Stimulated activated CD4-positive, alpha-beta T cell treated with anti-CD3 and anti-CD28 coated beads, Interleukin-2, amount 100 ng/mL, for 4 hours (primary cell): ENCODE results near the gene SAMD4A.

ENCODE experiments used
- DNase-seq: peaks from one replicate; pipeline ENCODE4 v3.0.0-alpha.2; 2020; ENCODE audit warnings: low read depth

The SAMD4A gene

DNA sequence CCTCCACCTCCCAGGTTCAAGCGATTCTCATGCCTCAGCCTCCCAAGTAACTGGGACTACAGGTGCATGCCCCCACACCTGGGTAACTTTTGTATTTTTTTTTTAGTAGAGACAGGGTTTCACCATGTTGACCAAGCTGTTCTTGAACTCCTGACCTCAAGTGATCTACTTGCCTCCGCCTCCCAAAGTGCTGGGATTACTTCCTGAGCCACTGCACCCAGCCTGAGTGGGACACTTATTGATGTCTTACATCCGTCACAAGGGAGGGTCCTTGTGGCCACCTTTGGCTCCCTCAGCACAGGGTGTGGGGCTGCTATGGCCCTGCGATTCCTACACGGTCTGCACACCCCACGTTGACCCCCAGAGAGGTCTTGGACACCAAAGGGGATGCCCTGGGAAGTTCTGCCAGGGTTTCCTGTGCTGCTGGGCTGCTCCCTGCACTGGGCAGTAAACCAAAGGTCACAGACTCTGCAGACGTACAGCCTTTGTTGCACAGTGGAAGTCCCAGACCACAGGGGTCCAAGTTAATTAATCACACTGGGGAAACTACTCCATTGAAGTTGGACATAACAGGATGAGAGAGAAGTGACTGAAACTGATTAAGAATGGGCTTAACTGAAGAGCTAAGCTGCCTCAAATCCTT lies 95.7 kb downstream of the SAMD4A start:
- no peak for DNase-seq

DNA sequence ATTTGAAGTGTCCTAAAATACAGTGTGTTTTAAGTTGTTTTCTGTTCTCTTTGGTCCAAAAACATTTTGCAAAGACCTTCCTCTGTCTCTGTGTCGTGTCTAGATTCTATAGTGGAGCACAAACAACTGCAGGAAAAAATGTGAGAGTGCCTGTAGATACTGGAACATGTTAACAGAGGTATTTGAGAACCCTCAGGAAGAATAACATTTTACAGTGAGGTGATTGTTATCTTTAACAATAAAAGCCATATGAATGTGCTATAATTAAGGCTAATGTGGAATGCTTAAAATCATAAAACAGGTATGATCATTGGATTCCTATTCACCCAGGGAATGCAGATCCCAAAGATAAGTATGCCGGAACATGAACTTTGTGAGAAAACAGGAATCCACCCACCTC lies 98.0 kb downstream of the SAMD4A start:
- DNase-seq = no peak

DNA sequence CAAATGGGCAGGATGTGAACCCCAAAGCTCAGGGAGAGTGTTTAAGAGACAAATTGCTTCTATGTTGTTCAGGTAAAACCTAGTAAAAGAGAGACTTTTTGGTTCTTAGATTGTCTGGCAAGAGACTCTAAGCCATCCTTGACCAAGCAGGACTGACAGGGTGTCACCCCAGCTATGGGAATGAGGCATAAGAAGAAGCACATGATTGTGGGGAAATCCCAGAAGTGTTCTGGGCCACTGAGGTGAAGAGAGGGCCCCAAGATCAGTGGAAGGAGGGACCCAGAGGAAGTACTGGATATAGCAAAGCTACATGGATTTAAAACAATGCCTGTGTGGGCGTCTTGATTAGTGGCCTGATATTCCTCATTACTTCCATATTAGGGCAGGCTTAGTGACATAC lies 99.0 kb downstream of the SAMD4A start:
- no peak for DNase-seq

DNA sequence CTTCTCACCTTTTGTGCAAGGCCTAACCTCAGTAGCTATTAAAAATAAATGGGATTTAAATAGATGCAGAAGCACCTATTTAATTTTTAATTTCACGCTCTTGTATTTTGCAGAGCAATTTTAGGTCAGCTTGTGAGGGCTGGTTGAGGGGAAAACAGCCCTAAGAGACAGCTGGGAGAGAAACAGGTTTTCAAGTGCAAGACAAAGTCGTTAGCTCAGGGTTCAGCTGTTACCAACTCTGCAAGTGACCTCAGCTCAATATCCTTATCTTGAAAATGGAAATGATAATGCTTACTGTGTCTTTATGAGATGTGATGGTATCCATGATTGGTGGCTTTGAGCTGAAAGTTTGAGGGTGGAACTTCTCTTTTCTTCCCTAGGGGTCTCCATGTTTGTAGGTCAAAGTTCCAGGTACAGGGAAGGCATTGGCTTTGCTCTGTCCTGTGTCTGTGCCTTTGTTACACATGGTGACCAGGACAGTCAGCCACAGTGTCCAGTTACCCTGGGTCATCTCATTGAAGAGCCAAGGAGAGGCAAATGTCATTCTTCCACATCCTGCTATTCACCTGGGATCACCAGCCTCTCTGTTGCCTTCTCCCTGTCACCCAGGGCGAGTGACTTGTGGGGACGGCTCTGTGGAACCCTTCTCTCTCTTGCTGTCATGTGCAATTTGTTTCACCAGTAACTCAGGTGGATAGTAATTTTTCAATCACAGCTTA lies 100.3 kb downstream of the SAMD4A start:
- no peak for DNase-seq

DNA sequence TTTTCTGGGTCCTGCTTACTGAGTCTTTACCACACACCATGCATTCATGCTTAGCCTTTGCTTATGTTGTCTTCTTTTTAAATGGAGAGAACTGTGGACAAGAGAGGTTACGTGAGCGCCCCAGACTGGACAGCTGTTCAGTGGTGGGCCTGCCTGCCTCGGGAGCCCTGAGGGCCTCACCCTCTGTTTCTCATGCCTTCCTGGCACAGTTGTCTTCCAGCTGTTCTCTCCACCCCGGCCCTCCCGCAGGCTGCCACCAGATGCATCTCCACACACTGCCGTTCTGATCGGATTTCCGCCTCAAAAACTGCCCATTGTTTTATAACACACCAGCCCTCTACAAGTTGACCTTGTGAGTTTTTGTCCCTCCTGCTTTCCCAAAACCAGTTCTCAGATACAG lies 100.8 kb downstream of the SAMD4A start:
- DNase-seq = no peak

DNA sequence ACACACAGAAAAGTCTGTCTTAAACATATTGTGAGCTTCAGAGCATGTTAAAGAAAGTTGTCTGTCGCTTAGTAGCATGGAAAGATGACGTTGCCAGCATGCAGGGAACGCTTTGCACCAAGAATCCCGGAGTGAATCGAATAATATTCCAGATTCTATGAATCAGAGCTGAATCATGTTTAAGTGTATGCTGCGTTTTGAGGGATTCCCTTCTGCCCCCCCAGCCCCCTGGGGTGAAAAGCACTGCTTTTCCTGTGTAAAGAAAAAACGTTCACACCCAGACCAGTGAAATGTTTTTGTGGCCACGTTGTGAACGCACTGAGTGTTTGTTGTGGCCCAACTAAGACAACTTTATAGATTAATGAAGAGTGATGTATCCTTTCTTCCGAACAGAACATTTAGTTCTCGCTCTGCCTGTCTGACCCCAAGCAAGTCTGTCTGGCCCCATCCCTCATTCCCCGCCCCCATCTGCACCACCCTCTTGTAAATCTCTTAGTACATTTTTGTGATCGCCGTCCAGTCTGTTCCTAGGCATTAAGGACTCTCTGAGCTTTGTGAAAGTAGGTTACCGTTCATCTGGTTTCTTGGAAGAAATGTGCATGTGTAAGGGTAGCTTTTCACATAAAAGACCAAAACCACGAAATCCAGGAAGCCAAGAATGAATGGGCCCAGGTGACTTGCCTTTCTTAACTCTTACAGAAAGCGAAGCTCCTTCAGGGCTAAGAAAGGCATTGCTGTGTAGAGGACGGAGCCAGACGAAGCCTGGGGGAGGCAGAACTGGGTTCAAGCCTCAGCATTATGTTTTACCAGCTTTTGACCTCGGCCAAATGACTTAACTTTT lies 103.0 kb downstream of the SAMD4A start:
- DNase-seq = no peak

DNA sequence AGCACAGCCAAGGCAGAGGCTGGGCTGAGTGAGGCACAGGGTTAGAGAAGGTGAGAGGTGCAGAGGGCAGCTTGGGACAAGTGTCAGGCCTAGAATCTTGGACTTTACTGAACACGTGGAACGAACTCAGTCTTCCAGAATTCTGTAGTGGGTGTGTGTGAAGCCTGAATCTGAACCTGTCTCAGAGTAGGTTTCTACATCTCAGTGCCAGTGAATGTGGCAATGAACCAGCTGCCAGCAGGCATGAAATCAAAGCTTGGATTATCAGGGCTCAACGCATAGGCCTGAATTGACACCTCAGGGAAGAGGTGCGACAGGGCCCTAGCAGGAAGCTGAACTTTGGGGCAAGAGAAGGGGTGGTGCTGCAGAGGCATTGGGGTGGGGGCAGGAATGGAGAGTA lies 104.6 kb downstream of the SAMD4A start:
- no peak for DNase-seq

DNA sequence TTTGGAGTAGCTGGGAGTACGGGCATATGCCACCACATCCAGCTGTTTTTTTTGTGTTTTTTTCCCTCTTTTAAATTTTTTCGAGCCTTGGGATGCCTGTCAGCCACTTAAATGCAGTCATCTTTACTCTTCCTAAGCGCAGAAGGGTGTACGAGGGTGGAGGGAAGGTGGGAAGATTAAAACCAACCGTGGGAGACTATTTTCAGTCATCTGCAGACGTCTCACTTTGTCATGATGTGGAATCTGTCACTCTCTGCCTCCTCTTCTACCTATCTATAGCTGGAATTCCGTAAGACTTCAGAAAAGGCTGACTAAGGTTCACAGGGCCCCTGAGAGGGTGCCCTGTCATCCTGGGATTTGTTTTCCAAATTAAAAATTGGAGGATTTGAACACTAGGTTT lies 105.3 kb downstream of the SAMD4A start:
- no peak for DNase-seq

DNA sequence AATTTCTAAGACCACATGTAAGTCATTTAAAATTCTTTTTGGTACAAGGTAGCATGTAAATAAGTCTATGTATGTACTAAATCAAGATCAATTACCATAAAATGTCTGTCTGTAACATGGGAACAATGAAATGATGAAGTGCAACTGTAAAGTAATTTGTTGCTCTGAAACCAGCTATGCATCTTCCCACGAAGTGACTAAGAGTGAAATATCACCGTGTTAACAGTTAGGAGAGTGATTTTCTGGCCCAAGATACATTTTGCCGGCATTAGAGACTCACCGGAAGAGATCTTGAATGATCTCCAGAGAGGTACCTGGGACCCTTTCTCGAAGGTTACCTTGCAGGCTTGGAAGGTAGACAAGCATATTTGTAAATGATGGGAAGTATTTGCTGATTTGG lies 105.8 kb downstream of the SAMD4A start:
- no peak for DNase-seq

DNA sequence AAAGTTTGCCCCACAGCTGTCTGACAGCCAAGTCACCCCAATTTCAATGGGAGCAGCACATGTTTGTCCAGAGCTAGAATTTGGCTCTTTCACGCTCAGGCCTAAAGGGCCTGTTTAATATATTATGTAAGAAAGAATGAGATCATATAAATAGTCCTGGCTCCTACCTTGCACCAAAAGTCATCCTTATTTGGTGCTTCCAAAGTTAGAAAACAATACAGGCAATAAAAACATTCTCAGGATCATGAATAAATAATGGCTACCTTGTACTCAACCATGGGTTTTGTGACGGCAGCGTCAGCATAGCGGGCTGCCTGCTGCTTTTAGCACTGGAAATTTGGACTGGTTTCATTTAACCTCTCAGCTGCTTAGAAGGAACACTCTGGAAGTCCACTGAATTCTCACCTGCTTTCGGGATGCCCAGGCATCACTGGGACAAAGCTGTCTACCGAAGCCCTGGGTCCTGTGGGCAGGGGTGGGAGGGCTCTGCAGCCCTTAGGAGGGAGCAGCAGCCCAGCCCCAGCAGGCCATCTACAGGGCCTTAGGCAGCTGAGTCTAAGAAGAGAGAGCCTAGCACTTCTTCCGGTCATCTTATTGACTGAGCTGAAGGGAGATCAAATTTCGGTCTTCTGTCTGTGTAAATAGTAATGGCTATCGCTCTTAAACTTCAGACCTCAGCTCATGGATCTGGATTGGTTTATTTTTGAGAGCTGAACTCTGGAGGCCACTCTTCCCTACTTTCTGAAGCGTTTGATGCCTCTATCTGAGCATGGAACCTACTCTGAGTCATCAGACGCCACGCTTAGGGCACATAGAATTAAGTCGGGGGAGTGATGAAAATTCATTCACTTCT lies 106.5 kb downstream of the SAMD4A start:
- no peak for DNase-seq

DNA sequence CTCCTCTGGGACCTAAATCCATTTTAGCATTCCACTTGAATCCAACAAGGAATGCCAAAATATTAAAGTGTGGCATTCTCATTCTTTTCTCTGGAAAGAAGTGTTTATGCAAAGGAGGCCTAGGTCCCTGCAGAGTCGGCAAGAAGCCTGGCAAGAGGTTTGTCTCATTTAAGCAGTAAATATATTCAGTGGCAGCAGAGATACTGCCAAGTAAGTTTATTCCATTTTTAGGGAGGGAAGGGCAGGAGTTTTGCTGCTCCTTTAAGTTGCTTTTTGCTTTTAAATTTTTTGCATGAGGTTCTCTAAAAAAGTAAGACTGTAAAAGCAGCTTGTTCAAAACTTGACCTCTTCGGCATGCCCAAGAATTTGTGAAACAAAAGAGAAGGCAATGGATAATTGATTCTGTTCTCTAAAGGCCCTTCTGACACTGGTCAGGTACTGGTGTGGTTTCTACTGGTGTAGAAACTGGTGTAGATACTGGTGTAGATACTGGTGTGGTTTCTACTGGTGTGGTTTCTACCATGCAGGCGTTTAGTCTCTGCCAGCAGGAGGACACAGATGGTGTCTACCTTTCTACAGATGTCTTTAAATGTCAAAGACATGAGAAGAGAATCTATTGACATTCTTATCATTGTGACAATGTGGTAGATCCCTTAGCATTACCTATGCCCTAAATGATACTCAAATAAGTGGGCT lies 107.3 kb downstream of the SAMD4A start:
- no peak for DNase-seq

DNA sequence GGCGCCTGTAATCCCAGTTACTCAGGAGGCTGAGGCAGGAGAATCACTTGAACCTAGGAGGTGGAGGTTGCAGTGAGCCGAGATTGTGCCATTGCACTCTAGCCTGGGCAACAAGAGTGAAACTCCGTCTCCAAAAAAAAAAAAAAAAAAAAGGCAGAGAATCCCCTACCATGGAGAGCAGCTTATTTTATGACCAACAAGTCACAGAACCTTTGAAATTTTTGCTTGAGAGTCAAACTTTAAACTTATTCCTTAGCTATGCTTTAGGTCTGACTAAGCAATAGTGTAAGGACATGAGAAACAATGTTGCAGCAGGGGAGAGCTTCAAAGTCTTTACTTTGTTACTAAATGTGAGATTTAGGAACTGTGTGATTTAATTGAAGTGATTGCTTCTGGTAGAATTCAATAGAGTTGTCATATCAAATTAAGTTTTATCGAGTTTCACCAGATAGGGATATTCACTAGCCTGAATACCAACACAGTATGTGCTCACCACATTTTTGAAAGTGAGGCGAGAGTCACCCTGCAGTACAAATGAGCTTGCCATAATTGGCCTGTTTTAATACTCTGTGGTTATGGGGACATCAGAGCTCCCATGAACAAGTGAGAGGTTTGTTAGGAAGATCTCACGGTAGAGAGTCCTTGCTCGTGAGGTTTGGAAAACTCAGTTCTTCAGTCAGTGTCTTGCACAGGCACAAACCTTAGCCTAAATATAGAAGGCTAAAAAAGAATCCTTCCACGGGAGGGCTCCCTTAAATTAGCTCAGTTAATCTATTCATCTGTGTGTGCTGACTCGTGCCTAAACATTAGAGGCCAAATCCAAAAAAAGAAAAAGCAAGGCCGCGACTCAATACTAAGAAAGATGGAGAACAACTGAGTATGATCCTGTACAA lies 108.6 kb downstream of the SAMD4A start:
- no peak for DNase-seq

DNA sequence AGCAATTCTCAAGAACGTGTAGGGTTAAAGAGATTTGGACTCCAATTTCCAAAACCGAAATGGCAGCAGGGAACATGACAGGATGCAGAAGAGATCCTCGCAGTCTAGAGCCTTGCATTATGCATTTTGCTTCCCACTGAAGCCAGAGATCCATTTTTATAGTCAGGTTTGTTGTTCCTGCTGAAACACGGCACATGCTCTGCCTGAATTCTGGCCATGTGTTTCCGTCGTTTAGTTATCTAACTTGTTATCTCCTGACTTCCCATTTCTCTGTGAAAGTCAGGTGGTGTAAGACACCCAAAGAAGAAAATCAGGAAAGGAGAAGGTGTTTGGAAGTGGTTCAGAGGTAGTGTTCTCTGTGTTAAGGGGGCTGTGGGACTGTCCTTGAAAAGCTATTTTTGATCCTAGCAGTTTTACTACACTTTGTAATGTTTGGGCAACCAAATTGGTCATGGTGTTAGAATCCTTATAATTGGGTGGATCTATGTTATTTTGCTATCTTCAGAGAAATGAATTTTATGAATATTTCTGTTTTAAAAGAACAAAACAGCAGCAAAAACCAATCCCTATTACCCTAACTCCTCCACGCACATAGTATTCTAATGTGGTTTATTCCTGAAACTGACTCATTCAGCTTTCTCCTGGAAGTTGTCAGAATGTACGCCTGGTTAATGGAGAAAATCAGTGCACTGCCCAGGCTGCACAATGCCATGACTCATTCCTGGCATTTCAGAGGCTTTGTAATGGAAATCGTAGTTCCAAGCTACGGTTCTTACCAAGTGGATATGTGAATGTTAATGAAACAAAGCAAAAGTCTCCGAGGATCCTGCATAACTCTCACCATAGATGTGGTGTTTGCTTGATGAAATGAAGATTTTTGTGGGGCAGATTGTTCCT lies 110.1 kb downstream of the SAMD4A start:
- DNase-seq = no peak

DNA sequence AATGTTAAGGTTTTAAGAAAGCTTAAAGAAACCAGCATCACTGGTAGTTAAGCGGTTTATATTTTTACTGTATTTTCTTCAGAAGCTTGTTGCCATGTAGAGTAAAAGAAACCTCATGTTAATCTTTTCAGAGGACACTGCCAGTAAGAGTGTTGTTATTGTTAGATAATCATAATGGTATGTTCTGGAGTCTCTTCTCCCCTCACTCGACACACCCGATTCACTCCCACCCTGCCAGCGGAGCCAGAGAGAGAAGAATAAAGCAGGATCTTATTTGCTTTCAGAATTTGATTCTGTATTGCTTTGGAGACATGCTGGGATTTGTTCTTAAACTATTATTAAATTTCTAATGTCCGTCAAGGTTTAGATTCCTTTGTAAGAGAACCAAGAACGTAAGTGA lies 113.7 kb downstream of the SAMD4A start:
- no peak for DNase-seq

DNA sequence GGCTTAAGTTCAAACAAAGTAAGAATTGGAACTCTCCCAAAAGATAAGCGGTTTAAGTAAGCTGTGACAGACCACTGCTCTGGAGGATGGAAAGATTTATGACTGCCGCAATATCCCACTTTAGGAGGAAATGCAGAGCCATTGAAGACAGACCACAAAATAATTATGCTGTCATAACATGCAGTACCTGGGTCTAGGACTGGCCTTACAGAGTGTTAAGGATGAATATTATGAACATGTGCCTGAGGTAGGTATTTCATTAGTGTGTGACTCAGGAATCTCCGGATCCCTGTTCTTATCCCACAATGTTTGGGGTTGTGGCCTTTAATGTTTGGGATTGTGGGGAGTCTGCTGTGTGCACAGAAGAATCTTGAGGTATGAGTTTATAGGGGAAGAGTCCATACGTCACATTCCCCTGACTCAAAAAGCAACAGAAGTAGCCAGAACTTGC lies 114.9 kb downstream of the SAMD4A start:
- DNase-seq = no peak

DNA sequence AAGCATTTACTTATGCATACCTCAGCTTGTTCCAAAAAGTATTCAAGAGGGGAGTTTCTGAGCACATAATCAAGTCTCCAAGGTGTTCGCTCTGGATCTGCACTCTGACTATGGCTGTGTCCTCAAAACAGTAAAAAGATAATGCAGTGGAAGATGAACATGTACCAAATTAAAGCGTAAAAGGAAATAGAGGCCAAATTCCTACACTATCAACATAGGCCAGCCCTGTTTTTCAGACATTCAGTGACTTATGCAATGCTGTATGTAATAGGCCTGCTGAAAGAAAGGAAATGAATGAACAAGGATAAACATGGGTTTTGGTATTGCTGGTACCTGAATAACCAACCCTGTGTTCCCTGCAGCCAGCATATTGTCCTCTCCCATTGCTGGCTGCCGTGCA lies 115.7 kb downstream of the SAMD4A start:
- no peak for DNase-seq

DNA sequence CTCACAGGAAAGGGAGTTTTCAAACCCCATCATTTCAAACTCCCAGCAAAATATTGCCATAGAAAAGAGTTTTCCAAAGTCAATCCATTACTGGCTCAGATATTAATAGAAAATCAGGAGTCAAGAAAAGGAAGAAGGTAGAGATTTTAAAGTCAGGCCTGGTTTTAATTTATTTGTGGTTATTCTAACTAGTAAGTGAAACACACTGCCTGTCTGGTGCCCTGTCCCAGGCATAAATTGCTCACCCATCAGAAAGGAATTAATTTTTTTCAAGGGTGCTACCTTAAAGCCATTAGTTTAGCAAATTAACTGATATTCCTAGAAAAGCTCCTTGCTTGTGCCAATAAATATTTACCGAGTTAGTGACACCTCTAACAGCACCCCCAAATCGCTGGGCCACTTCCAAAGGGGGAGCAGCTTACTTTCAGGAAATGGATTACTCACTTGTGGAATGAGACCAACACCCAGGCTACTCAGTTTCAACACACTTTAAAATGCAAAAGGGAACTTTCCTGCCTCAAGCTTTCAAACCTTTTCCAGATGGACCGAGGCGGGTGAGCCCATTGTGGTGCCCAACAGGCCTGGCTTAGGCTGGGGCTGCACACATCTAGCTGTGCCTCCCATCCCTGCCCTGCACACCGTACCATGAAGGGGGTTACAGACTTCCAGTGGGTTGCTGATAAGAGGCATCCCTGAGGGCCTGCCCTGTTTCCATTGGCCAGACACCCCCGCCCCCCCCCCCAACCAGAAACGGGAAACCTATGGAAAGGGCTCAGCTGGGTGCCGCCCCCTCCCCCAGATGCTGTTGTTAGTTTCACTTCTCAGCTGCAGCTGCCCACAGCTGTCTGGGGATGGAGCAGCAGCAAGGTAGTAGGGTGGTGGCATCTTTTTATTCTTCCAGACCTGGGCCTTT lies 117.2 kb downstream of the SAMD4A start:
- no peak for DNase-seq

DNA sequence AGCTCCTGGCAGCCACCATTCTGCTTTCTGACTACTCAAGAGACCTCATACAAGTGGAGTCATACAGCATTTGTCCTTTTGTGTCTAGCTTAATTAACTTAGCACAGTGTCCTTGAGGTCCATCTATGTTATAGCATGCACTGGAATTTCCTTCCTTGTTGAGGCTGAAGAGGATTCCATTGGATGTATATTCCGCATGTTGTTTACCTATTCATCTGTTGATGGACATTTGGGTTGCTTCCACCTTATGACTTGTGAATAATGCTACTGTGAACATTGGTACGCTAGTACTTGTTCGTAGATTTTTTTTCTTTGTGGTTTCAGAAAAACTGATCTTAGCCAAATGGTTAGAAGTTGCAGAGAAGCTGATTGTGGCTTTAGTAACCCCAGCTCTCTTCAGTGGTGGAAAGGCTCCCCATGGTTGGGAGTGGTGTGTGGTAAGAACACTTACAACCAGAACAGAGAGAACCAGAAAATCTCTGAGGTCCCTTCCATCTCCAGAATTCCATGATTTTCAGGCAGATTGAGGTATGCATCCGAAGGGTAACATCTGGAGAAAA lies 118.4 kb downstream of the SAMD4A start:
- no peak for DNase-seq
